PC-9 (cell line): ENCODE measurements around the gene AGAP1.

ENCODE experiments used
- EZH2 ChIP-seq: fragments of 200-600 bp; sonication (generic); IDR thresholded peaks from 2 replicates; pipeline ENCODE4 v1.8.0; 2017; ENCODE audit warnings: antibody characterized with exemption, low read depth
- TF ChIP-seq, protein P1 (sequence below): fragments of 200-600 bp; sonication (generic); conservative IDR thresholded peaks from 2 replicates; pipeline ENCODE4 v1.6.1; 2017; ENCODE audit warnings: mixed run types, antibody characterized with exemption, mild to moderate bottlenecking, moderate library complexity

DNA sequence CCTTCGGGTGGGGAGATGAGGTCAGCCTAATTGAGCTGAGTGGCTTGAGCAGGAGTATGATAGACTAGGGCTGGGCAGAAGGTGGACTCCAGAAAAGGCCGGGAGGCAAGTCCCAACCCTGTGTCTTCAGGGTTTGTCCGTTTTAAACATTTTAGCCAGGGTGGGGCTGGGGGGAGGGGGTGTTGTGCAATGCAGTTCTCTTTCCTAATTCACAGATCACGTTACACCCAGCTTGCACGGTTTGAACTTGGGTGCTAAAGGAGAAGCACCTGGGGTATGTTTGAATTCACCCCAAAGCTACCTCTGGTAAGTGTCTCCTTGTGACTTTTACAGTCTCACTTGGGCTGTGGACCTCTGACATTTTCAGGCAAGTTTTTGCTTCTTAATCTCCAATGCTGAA, 233.3 kb downstream of the AGAP1 start:
- TF ChIP-seq, protein P1, sequence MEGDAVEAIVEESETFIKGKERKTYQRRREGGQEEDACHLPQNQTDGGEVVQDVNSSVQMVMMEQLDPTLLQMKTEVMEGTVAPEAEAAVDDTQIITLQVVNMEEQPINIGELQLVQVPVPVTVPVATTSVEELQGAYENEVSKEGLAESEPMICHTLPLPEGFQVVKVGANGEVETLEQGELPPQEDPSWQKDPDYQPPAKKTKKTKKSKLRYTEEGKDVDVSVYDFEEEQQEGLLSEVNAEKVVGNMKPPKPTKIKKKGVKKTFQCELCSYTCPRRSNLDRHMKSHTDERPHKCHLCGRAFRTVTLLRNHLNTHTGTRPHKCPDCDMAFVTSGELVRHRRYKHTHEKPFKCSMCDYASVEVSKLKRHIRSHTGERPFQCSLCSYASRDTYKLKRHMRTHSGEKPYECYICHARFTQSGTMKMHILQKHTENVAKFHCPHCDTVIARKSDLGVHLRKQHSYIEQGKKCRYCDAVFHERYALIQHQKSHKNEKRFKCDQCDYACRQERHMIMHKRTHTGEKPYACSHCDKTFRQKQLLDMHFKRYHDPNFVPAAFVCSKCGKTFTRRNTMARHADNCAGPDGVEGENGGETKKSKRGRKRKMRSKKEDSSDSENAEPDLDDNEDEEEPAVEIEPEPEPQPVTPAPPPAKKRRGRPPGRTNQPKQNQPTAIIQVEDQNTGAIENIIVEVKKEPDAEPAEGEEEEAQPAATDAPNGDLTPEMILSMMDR: no peak
- no peak for TF ChIP-seq EZH2
